ENCODE results near the gene EFCAB14. TPM values are rescaled to one million over a fixed set of nuclear protein-coding genes. Genes with fewer than 3 reads are reported as not detected.

EFCAB14 gene
- polyA plus RNA-seq, 2 donors, result 19.3 to 27.8 TPM

- WGBS, 2 donors, result 69 to 84% methylated on average over 2 of the region's 2 CpGs
- H3K27ac ChIP-seq (ENCODE audit: low read depth in 2 of 2, low read length in 1 of 2), result no peak overlapping the region
- H3K27me3 ChIP-seq (ENCODE audit: control insufficient read depth in 1 of 2, insufficient read depth in 2 of 2, low read length in 2 of 2), result no peaks in the 10 kb centered on the region
- peaks cover 2% of the 10 kb centered on the region in 2 donors for H3K4me1 ChIP-seq (ENCODE audit: control insufficient read depth in 2 of 2, insufficient read depth in 2 of 2, low read length in 1 of 2)
- no peaks in the 10 kb centered on the region for H3K9me3 ChIP-seq (ENCODE audit: control insufficient read depth in 2 of 2, insufficient read depth in 1 of 2, low read depth in 1 of 2, low read length in 1 of 2)
- H3K4me3 ChIP-seq (ENCODE audit: low read depth in 1 of 2, low read length in 2 of 2), result no peak overlapping the region
- H3K36me3 ChIP-seq (ENCODE audit: control insufficient read depth in 2 of 2, insufficient read depth in 2 of 2, low read length in 1 of 2), result peaks cover 10 to 27% of the 10 kb centered on the region in 2 donors
Measured at GRCh38 chr1:46689356-46689755, 29.6 kb downstream of the EFCAB14 start.

GRCh38 chr1:46687921-46688509 lies 30.9 kb downstream of the EFCAB14 start:
- Histone ChIP-seq H3K27ac (ENCODE audit: low read depth in 2 of 2, low read length in 1 of 2) (peak overlapping the region in 1 of 2 donors; percentile 87), H3K36me3 (ENCODE audit: control insufficient read depth in 2 of 2, insufficient read depth in 2 of 2, low read length in 1 of 2) (peaks cover 16 to 32% of the 10 kb centered on the region in 2 donors), H3K4me3 (ENCODE audit: low read depth in 1 of 2, low read length in 2 of 2) (no peak overlapping the region), H3K27me3 (ENCODE audit: control insufficient read depth in 1 of 2, insufficient read depth in 2 of 2, low read length in 2 of 2) (no peaks in the 10 kb centered on the region), H3K4me1 (ENCODE audit: control insufficient read depth in 2 of 2, insufficient read depth in 2 of 2, low read length in 1 of 2) (peaks cover 2% of the 10 kb centered on the region in 2 donors), H3K9me3 (ENCODE audit: control insufficient read depth in 2 of 2, insufficient read depth in 1 of 2, low read depth in 1 of 2, low read length in 1 of 2) (no peaks in the 10 kb centered on the region)
- WGBS, 2 donors, result 62 to 63% methylated on average over 9 of the region's 9 CpGs

- WGBS, 2 donors, result 24 to 33% methylated on average over 2 of the region's 2 CpGs
- Histone ChIP-seq H3K4me3 (ENCODE audit: low read depth in 1 of 2, low read length in 2 of 2) (no peak overlapping the region), H3K9me3 (ENCODE audit: control insufficient read depth in 2 of 2, insufficient read depth in 1 of 2, low read depth in 1 of 2, low read length in 1 of 2) (no peaks in the 10 kb centered on the region), H3K27me3 (ENCODE audit: control insufficient read depth in 1 of 2, insufficient read depth in 2 of 2, low read length in 2 of 2) (no peaks in the 10 kb centered on the region), H3K36me3 (ENCODE audit: control insufficient read depth in 2 of 2, insufficient read depth in 2 of 2, low read length in 1 of 2) (peaks cover 16 to 30% of the 10 kb centered on the region in 2 donors), H3K4me1 (ENCODE audit: control insufficient read depth in 2 of 2, insufficient read depth in 2 of 2, low read length in 1 of 2) (peaks cover 2% of the 10 kb centered on the region in 2 donors), H3K27ac (ENCODE audit: low read depth in 2 of 2, low read length in 1 of 2) (peak overlapping the region; percentile 52 to 66)
Measured at GRCh38 chr1:46687093-46687659, 31.7 kb downstream of the EFCAB14 start.

DNA sequence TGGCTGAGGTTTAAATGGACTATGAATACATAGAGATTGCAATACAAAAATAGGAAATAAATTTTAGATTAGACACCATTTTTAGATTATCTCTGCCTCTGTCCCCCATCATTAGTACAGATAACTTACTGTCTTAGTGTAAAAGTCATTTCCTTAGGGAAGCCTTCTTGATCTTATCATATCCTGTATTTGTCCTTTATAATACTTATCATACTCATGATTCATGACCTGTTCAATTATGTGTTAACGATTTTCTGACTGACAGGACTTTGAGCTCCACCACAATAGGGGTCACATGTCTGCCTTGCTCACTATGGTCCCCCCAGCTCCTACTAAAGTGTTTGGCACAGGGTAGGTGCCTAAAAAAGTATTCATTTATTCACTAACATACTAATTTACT lies 32.7 kb downstream of the EFCAB14 start:
- Histone ChIP-seq H3K4me1 (ENCODE audit: control insufficient read depth in 2 of 2, insufficient read depth in 2 of 2, low read length in 1 of 2) (peaks cover 2% of the 10 kb centered on the region in 2 donors), H3K27me3 (ENCODE audit: control insufficient read depth in 1 of 2, insufficient read depth in 2 of 2, low read length in 2 of 2) (no peaks in the 10 kb centered on the region), H3K27ac (ENCODE audit: low read depth in 2 of 2, low read length in 1 of 2) (peak overlapping the region in 1 of 2 donors; percentile 31), H3K9me3 (ENCODE audit: control insufficient read depth in 2 of 2, insufficient read depth in 1 of 2, low read depth in 1 of 2, low read length in 1 of 2) (no peaks in the 10 kb centered on the region), H3K4me3 (ENCODE audit: low read depth in 1 of 2, low read length in 2 of 2) (no peak overlapping the region), H3K36me3 (ENCODE audit: control insufficient read depth in 2 of 2, insufficient read depth in 2 of 2, low read length in 1 of 2) (peaks cover 15 to 26% of the 10 kb centered on the region in 2 donors)
- 35 to 38% methylated on average over 1 of the region's 1 CpG for WGBS, 2 donors

- Histone ChIP-seq H3K4me3 (ENCODE audit: low read depth in 1 of 2, low read length in 2 of 2) (no peak overlapping the region), H3K27me3 (ENCODE audit: control insufficient read depth in 1 of 2, insufficient read depth in 2 of 2, low read length in 2 of 2) (no peaks in the 10 kb centered on the region), H3K36me3 (ENCODE audit: control insufficient read depth in 2 of 2, insufficient read depth in 2 of 2, low read length in 1 of 2) (peaks cover 6 to 18% of the 10 kb centered on the region in 2 donors), H3K27ac (ENCODE audit: low read depth in 2 of 2, low read length in 1 of 2) (no peak overlapping the region), H3K4me1 (ENCODE audit: control insufficient read depth in 2 of 2, insufficient read depth in 2 of 2, low read length in 1 of 2) (peaks cover 2% of the 10 kb centered on the region in 2 donors), H3K9me3 (ENCODE audit: control insufficient read depth in 2 of 2, insufficient read depth in 1 of 2, low read depth in 1 of 2, low read length in 1 of 2) (no peaks in the 10 kb centered on the region)
- 95 to 97% methylated on average over 2 of the region's 2 CpGs for WGBS, 2 donors
Measured at GRCh38 chr1:46684670-46685069, 34.2 kb downstream of the EFCAB14 start.

GRCh38 chr1:46682064-46682463 lies 36.9 kb downstream of the EFCAB14 start:
- H3K36me3 ChIP-seq (ENCODE audit: control insufficient read depth in 2 of 2, insufficient read depth in 2 of 2, low read length in 1 of 2), result peaks cover 8 to 15% of the 10 kb centered on the region in 2 donors
- no peaks in the 10 kb centered on the region for H3K9me3 ChIP-seq (ENCODE audit: control insufficient read depth in 2 of 2, insufficient read depth in 1 of 2, low read depth in 1 of 2, low read length in 1 of 2)
- 40 to 75% methylated on average over 1 of the region's 1 CpG for WGBS, 2 donors
- H3K27ac ChIP-seq (ENCODE audit: low read depth in 2 of 2, low read length in 1 of 2), result no peak overlapping the region
- no peak overlapping the region for H3K4me3 ChIP-seq (ENCODE audit: low read depth in 1 of 2, low read length in 2 of 2)
- no peaks in the 10 kb centered on the region for H3K27me3 ChIP-seq (ENCODE audit: control insufficient read depth in 1 of 2, insufficient read depth in 2 of 2, low read length in 2 of 2)
- H3K4me1 ChIP-seq (ENCODE audit: control insufficient read depth in 2 of 2, insufficient read depth in 2 of 2, low read length in 1 of 2), result no peaks in the 10 kb centered on the region

GRCh38 chr1:46681333-46682034 lies 37.4 kb downstream of the EFCAB14 start:
- Histone ChIP-seq H3K27ac (ENCODE audit: low read depth in 2 of 2, low read length in 1 of 2) (no peak overlapping the region), H3K36me3 (ENCODE audit: control insufficient read depth in 2 of 2, insufficient read depth in 2 of 2, low read length in 1 of 2) (peaks cover 8 to 15% of the 10 kb centered on the region in 2 donors), H3K4me3 (ENCODE audit: low read depth in 1 of 2, low read length in 2 of 2) (no peak overlapping the region), H3K27me3 (ENCODE audit: control insufficient read depth in 1 of 2, insufficient read depth in 2 of 2, low read length in 2 of 2) (no peaks in the 10 kb centered on the region), H3K4me1 (ENCODE audit: control insufficient read depth in 2 of 2, insufficient read depth in 2 of 2, low read length in 1 of 2) (no peaks in the 10 kb centered on the region), H3K9me3 (ENCODE audit: control insufficient read depth in 2 of 2, insufficient read depth in 1 of 2, low read depth in 1 of 2, low read length in 1 of 2) (no peaks in the 10 kb centered on the region)
- WGBS, 2 donors, result 86 to 91% methylated on average over 1 of the region's 1 CpG

- Histone ChIP-seq H3K27ac (ENCODE audit: low read depth in 2 of 2, low read length in 1 of 2) (no peak overlapping the region), H3K27me3 (ENCODE audit: control insufficient read depth in 1 of 2, insufficient read depth in 2 of 2, low read length in 2 of 2) (no peaks in the 10 kb centered on the region), H3K4me1 (ENCODE audit: control insufficient read depth in 2 of 2, insufficient read depth in 2 of 2, low read length in 1 of 2) (no peaks in the 10 kb centered on the region), H3K4me3 (ENCODE audit: low read depth in 1 of 2, low read length in 2 of 2) (no peak overlapping the region), H3K36me3 (ENCODE audit: control insufficient read depth in 2 of 2, insufficient read depth in 2 of 2, low read length in 1 of 2) (peaks cover 10 to 17% of the 10 kb centered on the region in 2 donors), H3K9me3 (ENCODE audit: control insufficient read depth in 2 of 2, insufficient read depth in 1 of 2, low read depth in 1 of 2, low read length in 1 of 2) (no peaks in the 10 kb centered on the region)
- WGBS, 2 donors, result 97 to 98% methylated on average over 6 of the region's 6 CpGs
Measured at GRCh38 chr1:46679789-46680573, 38.9 kb downstream of the EFCAB14 start.

DNA sequence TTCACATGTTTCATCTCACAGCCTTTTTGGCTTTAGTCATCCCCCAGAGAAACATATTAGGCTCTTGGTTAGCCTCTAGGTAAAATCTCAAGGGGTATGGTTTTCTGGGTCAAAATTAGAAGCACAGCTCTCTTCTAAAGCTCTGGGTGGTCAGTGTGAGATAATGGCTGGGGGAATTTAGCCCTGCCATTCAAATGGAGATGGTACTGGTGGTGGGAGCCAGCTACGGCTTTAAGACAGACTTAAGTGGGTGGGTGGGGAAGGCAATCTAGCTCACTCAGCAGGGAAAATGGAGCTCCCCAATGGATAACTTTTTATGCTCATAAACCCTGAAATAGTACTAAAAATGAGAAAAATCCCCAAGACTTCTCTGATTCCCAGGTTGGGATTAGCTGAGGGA lies 41.6 kb downstream of the EFCAB14 start:
- Histone ChIP-seq H3K27me3 (ENCODE audit: control insufficient read depth in 1 of 2, insufficient read depth in 2 of 2, low read length in 2 of 2) (no peaks in the 10 kb centered on the region), H3K9me3 (ENCODE audit: control insufficient read depth in 2 of 2, insufficient read depth in 1 of 2, low read depth in 1 of 2, low read length in 1 of 2) (no peaks in the 10 kb centered on the region), H3K4me1 (ENCODE audit: control insufficient read depth in 2 of 2, insufficient read depth in 2 of 2, low read length in 1 of 2) (no peaks in the 10 kb centered on the region), H3K4me3 (ENCODE audit: low read depth in 1 of 2, low read length in 2 of 2) (no peak overlapping the region), H3K27ac (ENCODE audit: low read depth in 2 of 2, low read length in 1 of 2) (no peak overlapping the region), H3K36me3 (ENCODE audit: control insufficient read depth in 2 of 2, insufficient read depth in 2 of 2, low read length in 1 of 2) (peaks cover 6% of the 10 kb centered on the region in 2 donors)
- WGBS, 2 donors, result 93 to 95% methylated on average over 1 of the region's 1 CpG

Data from esophagus (tissue), 2 donors.